KMS-11 (cell line): ENCODE data around the gene MEIOB.

Experiments used
- H2AFZ ChIP-seq: fragments of 200-600 bp; sonication (generic); 2 replicates; pipeline ENCODE4 v1.6.1; 2016; ENCODE audit warnings: antibody characterized with exemption, mixed run types, low read depth
- H3K27ac ChIP-seq: fragments of 200-600 bp; sonication (generic); 2 replicates; pipeline ENCODE4 v1.6.1; 2016; ENCODE audit warnings: mild to moderate bottlenecking, mixed run types
- H3K27me3 ChIP-seq: fragments of 200-600 bp; sonication (generic); 2 replicates; pipeline ENCODE4 v1.6.1; 2017; ENCODE audit warnings: mild to moderate bottlenecking, low read depth, mixed run types, moderate library complexity; ENCODE audit not compliant: insufficient read depth
- H3K36me3 ChIP-seq: fragments of 200-600 bp; sonication (generic); 2 replicates; pipeline ENCODE4 v1.6.1; 2017; ENCODE audit warnings: mild to moderate bottlenecking, mixed run types; ENCODE audit not compliant: insufficient read depth
- H3K4me1 ChIP-seq: fragments of 200-600 bp; sonication (generic); 2 replicates; pipeline ENCODE4 v1.6.1; 2016; ENCODE audit warnings: mild to moderate bottlenecking, low read depth, mixed run types; ENCODE audit not compliant: poor library complexity, severe bottlenecking
- H3K4me2 ChIP-seq: fragments of 200-600 bp; sonication (generic); 2 replicates; pipeline ENCODE4 v1.7.0; 2016; ENCODE audit warnings: mild to moderate bottlenecking, mixed run types
- H3K4me3 ChIP-seq: fragments of 200-600 bp; sonication (generic); IDR thresholded peaks from 2 replicates; pipeline ENCODE4 v1.6.1; 2017; ENCODE audit warnings: low read depth, low read length, mixed read lengths; ENCODE audit not compliant: insufficient read depth
- H3K79me2 ChIP-seq: fragments of 200-600 bp; sonication (generic); 2 replicates; pipeline ENCODE4 v1.6.1; 2016; ENCODE audit warnings: low read depth, mixed run types; ENCODE audit not compliant: insufficient read depth
- H3K9ac ChIP-seq: fragments of 200-600 bp; sonication (generic); 2 replicates; pipeline ENCODE4 v1.6.1; 2016; ENCODE audit warnings: mild to moderate bottlenecking, mixed run types
- H4K20me1 ChIP-seq: fragments of 200-600 bp; sonication (generic); 2 replicates; pipeline ENCODE4 v1.6.1; 2016; ENCODE audit warnings: mild to moderate bottlenecking, mixed run types; ENCODE audit not compliant: insufficient read depth
- TF ChIP-seq, protein P1 (sequence below): fragments of 200-600 bp; sonication (generic); conservative IDR thresholded peaks from 2 replicates; pipeline ENCODE4 v1.6.1; 2017; ENCODE audit warnings: low read depth, mild to moderate bottlenecking, antibody characterized with exemption, low read length, moderate library complexity, mixed read lengths

MEIOB gene

DNA sequence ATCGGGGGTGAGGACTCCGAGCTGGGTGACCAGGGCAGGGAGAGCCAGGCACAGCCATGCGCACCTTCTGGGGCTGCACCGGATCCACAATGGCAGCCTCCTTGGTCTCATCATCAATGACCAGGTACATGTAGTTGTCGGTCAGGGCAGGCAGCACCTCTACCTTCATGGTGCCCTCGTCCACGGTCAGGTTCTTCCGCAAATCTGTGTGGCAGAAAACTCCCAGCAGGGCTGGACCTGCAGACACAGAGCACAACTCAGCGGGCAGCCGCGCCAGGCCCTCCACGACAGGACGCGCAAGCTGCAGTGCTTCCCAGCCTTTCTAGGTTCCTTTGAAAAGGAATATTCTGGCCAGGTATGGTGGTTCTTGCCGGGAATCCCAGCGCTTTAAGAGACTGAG, 49.2 kb downstream of the MEIOB start:
- Histone ChIP-seq H3K36me3 (no peaks in the 10 kb centered on the region), H3K79me2 (peaks cover 12% of the 10 kb centered on the region; the same call in 1 of the 2 replicates), H3K27ac (no peak overlapping the region), H3K9ac (no peak overlapping the region), H3K4me2 (no peak overlapping the region), H3K4me1 (peaks cover 8% of the 10 kb centered on the region), H3K4me3 (no peak overlapping the region), H3K27me3 (no peaks in the 10 kb centered on the region), H4K20me1 (no peaks in the 10 kb centered on the region), H2AFZ (no peak overlapping the region)
- TF ChIP-seq, protein P1, sequence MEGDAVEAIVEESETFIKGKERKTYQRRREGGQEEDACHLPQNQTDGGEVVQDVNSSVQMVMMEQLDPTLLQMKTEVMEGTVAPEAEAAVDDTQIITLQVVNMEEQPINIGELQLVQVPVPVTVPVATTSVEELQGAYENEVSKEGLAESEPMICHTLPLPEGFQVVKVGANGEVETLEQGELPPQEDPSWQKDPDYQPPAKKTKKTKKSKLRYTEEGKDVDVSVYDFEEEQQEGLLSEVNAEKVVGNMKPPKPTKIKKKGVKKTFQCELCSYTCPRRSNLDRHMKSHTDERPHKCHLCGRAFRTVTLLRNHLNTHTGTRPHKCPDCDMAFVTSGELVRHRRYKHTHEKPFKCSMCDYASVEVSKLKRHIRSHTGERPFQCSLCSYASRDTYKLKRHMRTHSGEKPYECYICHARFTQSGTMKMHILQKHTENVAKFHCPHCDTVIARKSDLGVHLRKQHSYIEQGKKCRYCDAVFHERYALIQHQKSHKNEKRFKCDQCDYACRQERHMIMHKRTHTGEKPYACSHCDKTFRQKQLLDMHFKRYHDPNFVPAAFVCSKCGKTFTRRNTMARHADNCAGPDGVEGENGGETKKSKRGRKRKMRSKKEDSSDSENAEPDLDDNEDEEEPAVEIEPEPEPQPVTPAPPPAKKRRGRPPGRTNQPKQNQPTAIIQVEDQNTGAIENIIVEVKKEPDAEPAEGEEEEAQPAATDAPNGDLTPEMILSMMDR: no peak

DNA sequence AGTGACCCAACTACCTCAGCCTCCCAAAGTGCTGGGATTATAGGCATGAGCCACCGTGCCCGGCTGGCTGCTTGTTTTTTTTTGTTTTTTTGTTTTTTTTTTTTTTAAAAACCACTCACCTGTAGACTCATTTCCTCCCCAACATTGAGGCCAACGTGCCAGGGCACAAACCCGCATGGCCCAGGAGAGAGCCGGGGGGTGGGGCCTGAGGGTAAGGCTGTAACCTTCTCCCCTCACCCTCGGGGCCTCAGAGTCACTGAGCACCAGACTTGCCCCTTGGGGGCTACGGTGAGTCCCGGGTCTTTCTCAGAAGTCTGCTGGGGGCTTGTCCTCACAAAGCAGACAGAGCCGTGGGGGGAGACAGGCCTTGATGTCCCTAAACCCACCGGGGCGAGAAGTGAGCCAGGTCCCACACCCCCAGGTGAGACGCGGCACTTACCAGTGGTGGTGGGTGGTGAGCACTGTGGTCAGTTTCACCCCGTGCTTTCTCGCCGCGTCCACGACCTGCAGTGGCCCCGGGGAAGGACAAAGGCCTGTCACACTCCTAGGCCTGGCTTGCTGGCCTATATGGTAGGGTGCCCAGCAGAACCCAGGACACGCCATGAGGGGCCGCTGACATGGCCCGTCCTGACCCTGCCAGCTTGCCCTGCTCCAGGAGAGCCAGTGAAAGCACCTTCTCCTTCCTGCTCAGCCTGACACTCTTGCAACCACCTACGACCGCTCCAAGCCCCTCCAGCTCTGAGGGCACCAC, 49.9 kb downstream of the MEIOB start:
- Histone ChIP-seq H3K36me3 (no peaks in the 10 kb centered on the region), H3K27ac (no peak overlapping the region), H3K4me1 (peaks cover 8% of the 10 kb centered on the region), H4K20me1 (no peaks in the 10 kb centered on the region), H3K4me2 (no peak overlapping the region), H3K4me3 (no peak overlapping the region), H3K9ac (no peak overlapping the region), H3K79me2 (0 out of 2 replicates have a peak, but pooled peaks cover 5% of the 10 kb centered on the region), H2AFZ (no peak overlapping the region), H3K27me3 (no peaks in the 10 kb centered on the region)
- TF ChIP-seq, protein P1: no peak

DNA sequence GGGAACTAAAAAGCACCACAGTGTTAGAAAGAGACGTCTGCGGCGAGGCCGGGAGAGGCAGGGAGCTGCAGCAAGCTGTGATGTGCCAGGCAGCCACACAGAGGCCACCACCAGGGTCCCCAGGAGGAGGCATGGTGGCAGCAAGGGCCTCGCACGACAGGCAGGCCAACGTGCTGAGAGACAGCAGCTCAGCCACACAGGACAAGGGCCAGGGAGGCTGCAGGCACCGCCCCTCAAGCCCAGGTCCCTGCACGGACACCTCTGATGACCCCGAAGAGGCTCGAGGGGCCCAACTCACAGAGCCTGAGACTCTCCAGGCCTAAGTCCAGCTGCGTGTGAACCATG, 51.0 kb downstream of the MEIOB start:
- Histone ChIP-seq H3K9ac (no peak overlapping the region), H3K79me2 (0 out of 2 replicates have a peak, but pooled peaks cover 5% of the 10 kb centered on the region), H3K4me2 (no peak overlapping the region), H3K4me1 (peaks cover 8% of the 10 kb centered on the region), H3K27me3 (no peaks in the 10 kb centered on the region), H2AFZ (no peak overlapping the region), H3K36me3 (no peaks in the 10 kb centered on the region), H3K27ac (no peak overlapping the region), H4K20me1 (no peaks in the 10 kb centered on the region), H3K4me3 (no peak overlapping the region)
- TF ChIP-seq, protein P1: no peak

DNA sequence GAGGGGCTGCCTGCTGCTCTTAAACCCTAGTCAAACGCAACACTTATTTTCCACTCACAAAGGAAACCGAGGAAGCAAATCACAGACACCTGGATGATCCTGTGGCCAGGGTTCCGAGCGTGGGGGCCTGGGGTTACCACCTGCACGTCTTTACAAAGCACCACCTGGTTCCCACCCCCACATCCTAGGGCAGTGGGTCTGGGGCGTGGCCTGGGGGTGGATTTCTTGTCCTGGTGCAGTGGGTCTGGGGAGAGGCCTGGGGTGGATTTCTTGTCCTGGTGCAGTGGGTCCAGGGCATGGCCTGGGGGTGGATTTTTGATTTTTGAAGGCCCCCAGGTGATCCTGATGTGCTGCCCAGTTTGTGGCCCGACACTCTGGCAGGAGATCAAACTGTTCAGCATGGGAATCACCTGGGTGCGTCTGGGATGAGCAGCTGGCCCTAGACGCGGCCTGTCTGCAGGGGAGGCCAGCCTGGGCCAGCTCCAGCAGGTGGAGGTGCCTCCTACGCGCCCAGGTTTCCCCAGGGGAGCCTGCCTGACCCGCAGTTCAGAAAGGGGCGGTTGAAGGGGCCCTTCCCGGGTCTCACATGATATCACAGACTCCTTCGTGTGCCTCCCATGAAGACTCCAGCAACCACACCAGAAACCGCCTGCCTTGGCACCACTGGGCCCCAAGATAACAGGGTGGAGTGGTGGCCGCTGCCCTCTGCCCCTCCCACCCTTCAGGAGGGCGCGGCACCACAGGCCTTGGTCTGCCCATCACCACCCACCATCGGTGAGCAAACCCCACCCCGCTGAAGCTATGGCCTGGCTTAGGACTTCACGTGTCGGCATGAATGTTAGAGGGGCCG, 51.6 kb downstream of the MEIOB start:
- TF ChIP-seq, protein P1: no peak
- Histone ChIP-seq H3K4me3 (no peak overlapping the region), H3K36me3 (no peaks in the 10 kb centered on the region), H3K79me2 (0 out of 2 replicates have a peak, but pooled peaks cover 5% of the 10 kb centered on the region), H4K20me1 (no peaks in the 10 kb centered on the region), H3K4me2 (no peak overlapping the region), H3K27me3 (no peaks in the 10 kb centered on the region), H3K9ac (no peak overlapping the region), H3K27ac (no peak overlapping the region), H3K4me1 (peaks cover 3% of the 10 kb centered on the region), H2AFZ (no peak overlapping the region)
